Right renal pelvis (tissue), 4 donors: ENCODE measurements around the gene CDK5RAP3. TPM values are rescaled to one million over a fixed set of nuclear protein-coding genes. Genes with fewer than 3 reads are reported as not detected.
A peak's percentile ranks its signal among the peaks of the same experiment; 100 is the strongest.
"Not testable (repeated sequence)": the region's sequence is repeated elsewhere in the genome, so short reads cannot be mapped to it uniquely, and the experiment has no call there.

Experiments used
- DNase-seq, 4 donors: peaks; one replicate each; pipeline ENCODE4 v3.0.0-alpha.2; 2013; ENCODE audit warnings: low read depth in 4 of 4, low spot score in 3 of 4, missing footprints in 1 of 4
- polyA plus RNA-seq, 4 donors: library from polyadenylated mRNA; unstranded; fragments of 120-200 nt; gene quantifications; one replicate each; pipeline ENCODE4 v1.2.1, GENCODE V29; 2013; ENCODE audit not compliant: insufficient read length in 4 of 4

The CDK5RAP3 gene
- 100 to 1,000 TPM; 118 to 153 (median 147) TPM for polyA plus RNA-seq

GRCh38 chr17:47970725-47971499 lies at the start of gene CDK5RAP3:
Gene CDK5RAP3 (plus strand): TSS chr17:47971113. CDS start chr17:47971147, 34 bp downstream.
- peak; percentile 99 for DNase-seq

- DNase-seq, result no peak
Measured at GRCh38 chr17:47924785-47925677, 45.9 kb upstream of the CDK5RAP3 start.

GRCh38 chr17:47925678-47925988 lies 45.3 kb upstream of the CDK5RAP3 start:
- DNase-seq, result no peak

- no peak for DNase-seq
Measured at GRCh38 chr17:47927821-47928400, 43.0 kb upstream of the CDK5RAP3 start.

- DNase-seq, result no peak
Measured at GRCh38 chr17:47928415-47928814, 42.5 kb upstream of the CDK5RAP3 start.

- no peak for DNase-seq
Measured at GRCh38 chr17:47929218-47930000, 41.5 kb upstream of the CDK5RAP3 start.

GRCh38 chr17:47931848-47932247 lies 39.1 kb upstream of the CDK5RAP3 start:
- DNase-seq, result no peak

- DNase-seq, result no peak
Measured at GRCh38 chr17:47934856-47935255, 36.1 kb upstream of the CDK5RAP3 start.

- DNase-seq, result not testable (repeated sequence)
Measured at GRCh38 chr17:47935468-47935867, 35.4 kb upstream of the CDK5RAP3 start.

- DNase-seq, result no peak
Measured at GRCh38 chr17:47935961-47936360, 35.0 kb upstream of the CDK5RAP3 start.

GRCh38 chr17:47937941-47938340 lies 33.0 kb upstream of the CDK5RAP3 start:
- no peak for DNase-seq

GRCh38 chr17:47941246-47942095 lies 29.4 kb upstream of the CDK5RAP3 start, which contains the start of gene PNPO:
Gene PNPO (plus strand): TSS chr17:47941571. CDS start chr17:47941676, 105 bp downstream.
- DNase-seq, result peak; percentile 74 to 91 (median 87)

- DNase-seq, result no peak
Measured at GRCh38 chr17:47942096-47942510, 28.8 kb upstream of the CDK5RAP3 start.

- no peak for DNase-seq
Measured at GRCh38 chr17:47942568-47942967, 28.3 kb upstream of the CDK5RAP3 start.

- DNase-seq, result no peak
Measured at GRCh38 chr17:47945080-47945479, 25.8 kb upstream of the CDK5RAP3 start.

GRCh38 chr17:47945529-47946508 lies 25.1 kb upstream of the CDK5RAP3 start:
- no peak for DNase-seq

- no peak for DNase-seq
Measured at GRCh38 chr17:47946516-47946915, 24.4 kb upstream of the CDK5RAP3 start.

- DNase-seq, result no peak
Measured at GRCh38 chr17:47946929-47947397, 23.9 kb upstream of the CDK5RAP3 start.
